ENCODE results near the gene GRK2.

The GRK2 gene

DNA sequence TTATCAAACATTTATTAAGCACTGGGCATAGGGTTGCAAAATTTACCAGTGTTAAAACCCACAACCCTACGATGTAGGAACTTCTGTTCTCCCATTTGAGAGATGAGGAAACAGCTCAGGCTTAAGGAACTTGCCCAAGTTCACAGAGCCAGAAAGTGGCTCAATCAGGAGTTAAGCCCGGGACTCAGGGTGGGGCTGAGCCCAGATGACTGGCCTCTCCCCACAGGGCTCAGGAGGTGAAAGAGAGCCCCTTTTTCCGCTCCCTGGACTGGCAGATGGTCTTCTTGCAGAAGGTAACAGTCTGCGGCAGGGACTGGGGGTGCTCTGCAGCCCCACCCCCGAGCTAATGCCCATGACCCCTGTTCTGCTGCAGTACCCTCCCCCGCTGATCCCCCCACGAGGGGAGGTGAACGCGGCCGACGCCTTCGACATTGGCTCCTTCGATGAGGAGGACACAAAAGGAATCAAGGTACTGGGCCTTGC is 17.2 kb downstream of the GRK2 start:
- DNase-seq (ENCODE audit: low spot score): no peak

DNA sequence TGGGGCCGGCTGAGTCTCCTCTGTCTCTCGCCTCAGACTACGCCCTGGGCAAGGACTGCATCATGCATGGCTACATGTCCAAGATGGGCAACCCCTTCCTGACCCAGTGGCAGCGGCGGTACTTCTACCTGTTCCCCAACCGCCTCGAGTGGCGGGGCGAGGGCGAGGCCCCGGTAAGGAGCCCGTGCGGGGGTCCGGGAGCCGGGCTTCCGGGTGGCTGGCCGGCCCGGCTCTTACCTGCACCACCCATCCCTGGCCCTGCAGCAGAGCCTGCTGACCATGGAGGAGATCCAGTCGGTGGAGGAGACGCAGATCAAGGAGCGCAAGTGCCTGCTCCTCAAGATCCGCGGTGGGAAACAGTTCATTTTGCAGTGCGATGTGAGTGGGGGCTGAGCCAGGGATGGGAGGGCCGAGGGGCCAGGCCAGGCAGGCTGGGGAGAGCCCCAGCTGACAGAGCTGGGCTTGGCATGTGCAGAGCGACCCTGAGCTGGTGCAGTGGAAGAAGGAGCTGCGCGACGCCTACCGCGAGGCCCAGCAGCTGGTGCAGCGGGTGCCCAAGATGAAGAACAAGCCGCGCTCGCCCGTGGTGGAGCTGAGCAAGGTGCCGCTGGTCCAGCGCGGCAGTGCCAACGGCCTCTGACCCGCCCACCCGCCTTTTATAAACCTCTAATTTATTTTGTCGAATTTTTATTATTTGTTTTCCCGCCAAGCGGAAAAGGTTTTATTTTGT is 18.7 kb downstream of the GRK2 start:
- DNase-seq (ENCODE audit: low spot score): no peak

DNA sequence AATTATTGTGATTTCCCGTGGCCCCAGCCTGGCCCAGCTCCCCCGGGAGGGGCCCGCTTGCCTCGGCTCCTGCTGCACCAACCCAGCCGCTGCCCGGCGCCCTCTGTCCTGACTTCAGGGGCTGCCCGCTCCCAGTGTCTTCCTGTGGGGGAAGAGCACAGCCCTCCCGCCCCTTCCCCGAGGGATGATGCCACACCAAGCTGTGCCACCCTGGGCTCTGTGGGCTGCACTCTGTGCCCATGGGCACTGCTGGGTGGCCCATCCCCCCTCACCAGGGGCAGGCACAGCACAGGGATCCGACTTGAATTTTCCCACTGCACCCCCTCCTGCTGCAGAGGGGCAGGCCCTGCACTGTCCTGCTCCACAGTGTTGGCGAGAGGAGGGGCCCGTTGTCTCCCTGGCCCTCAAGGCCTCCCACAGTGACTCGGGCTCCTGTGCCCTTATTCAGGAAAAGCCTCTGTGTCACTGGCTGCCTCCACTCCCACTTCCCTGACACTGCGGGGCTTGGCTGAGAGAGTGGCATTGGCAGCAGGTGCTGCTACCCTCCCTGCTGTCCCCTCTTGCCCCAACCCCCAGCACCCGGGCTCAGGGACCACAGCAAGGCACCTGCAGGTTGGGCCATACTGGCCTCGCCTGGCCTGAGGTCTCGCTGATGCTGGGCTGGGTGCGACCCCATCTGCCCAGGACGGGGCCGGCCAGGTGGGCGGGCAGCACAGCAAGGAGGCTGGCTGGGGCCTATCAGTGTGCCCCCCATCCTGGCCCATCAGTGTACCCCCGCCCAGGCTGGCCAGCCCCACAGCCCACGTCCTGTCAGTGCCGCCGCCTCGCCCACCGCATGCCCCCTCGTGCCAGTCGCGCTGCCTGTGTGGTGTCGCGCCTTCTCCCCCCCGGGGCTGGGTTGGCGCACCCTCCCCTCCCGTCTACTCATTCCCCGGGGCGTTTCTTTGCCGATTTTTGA is 19.5 kb downstream of the GRK2 start:
- no peak for DNase-seq (ENCODE audit: low spot score)

DNA sequence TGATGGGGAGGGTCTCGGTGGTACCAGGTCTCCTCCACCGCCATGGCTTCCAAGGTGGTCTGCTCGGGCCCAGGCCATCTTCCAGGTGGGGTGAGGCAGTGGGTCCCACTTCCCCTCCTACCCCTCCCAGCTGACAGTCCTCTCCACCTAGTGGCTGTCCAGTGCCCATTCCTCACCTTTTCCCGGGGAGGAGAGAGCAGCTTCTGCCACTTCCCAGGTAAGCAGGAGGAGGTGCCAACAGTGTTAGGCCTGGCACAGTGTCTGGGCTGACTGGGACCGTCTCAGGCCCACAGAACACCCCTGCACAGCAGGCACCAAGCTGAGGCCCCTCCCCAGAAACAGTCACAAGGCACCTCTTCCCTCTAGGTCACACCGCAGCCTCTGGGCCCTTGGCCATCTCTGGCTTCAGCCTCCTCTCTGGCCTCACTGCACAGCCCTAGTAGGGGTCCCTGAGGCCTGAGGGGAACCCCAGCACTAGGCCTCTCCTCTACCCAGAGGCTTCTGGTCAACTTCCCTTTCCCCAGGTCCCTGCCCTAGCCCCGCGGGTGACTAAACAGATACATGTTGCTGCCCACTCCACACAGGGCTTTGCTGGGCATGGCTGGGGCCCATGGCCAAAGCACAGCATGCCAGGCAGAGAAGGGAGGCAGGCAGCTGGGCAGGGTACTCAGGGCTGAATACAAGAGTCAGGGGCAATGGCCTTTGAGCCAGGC is 20.5 kb downstream of the GRK2 start:
- no peak for DNase-seq (ENCODE audit: low spot score)

DNA sequence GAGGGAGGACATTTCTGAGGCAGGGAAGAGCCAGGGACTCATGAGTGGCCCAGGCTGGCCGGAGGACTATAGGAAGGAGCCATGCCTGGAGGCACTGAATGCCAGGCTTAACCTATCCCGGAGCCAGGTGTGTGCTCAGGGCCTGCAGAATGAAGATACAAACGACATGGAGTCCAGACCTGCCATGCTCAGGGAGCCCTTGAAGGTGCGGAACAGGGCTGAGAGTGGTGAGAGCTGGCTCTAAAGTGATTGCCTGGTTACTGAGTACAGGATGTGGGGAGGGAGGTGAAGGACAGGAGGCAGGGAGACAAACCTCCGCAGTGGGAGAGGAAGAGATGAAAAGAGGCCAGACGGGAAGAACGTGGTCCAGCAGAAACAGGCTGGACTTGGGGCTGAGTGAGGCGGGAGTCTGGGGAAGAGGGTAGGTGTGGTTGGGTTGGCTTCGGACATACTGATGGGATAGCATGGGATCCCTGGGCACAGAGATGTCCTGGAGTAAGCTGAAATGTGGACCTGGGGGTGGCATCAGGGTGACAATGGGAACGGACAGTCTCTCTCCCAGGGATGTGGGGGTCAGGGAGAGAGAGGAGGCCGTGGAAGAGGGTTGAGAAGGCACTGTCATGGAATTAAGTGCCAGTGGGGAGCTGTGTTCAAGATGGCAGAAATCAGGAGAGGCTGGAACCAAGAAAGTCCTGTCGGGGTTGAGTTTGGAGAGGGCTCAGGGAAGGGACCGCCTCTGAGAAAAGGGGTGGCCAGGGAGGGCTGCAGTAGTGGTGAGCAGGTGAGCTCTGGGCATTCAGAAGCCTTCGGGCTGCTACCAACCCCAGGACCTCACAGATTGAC is 21.3 kb downstream of the GRK2 start:
- no peak for DNase-seq (ENCODE audit: low spot score)

DNA sequence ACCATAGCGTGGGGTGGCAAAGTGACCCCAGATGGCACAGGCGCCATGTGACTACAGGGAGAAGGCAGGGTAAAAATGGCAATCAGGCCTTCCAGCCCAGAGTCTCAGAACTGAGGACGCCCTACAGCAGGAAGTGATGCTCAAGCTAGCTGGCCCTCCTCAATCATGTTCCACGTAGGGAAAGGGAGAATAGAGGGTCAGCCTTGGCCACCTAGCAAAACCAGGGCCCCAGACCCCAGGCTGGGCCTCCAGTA is 21.9 kb downstream of the GRK2 start:
- no peak for DNase-seq (ENCODE audit: low spot score)

DNA sequence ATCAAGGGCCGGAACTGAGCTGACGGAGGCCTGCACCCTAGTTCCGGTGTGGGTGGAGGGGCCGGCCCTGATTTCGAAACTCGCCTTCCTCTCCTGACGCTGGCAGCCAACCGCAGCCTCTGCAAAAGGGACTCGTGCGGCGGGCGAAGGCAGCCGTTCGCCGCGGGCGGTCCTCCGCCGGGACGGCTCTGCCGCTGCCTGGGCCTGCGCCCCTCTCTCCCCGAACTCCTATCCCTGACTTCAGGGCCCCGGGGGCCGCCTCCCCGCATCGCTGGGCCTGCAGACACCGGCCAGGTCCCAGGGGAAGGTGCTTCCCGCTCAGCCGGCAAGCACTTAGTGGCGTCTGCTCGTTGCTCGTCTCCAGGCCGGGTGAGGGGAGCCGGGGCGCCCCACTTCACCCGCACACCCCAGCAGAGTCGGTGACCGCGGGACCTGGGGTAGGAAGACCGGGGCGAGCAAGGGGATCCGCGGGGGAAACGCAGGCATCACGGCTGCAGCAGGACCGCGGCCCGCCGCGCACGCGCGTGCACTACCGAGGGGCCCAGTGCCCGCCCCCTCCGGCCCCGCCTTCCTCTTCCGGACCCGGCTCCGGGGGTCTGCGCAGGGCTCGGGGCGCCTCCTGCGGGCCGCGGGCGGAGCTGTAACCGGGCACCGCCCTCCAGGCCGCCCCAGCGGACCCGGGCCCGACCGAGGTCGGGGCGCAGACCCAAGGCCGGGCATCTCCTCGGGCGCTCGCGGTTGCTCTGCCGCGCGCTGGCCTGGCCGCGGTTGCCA is 22.4 kb downstream of the GRK2 start:
- peak; percentile 90 for DNase-seq (ENCODE audit: low spot score)

DNA sequence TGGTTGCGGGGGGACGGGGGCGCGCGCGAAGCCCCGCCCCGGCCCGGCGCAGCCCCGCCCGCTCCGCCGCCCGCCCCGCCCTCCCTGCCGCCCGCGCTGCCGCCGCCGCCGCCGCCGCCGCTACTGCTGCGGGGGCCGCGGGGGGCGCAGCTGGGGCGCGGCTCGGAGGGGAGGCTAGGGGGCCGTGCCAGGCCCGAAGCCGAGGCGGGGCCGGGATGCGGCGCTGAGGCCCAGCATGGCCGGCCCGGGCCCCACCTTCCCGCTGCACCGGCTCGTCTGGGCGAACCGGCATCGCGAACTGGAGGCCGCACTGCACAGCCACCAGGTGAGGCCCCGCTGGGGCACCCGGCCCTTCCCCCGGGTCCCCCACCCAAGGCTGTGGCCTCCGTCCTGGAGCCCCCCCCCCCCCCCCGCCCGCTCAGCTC is 23.0 kb downstream of the GRK2 start, which contains the start of gene ANKRD13D:
Gene ANKRD13D, plus strand, starts transcription at position 78 of the 425 bp plus-strand sequence. Its CDS starts 158 bp downstream, at position 236.
- peak; percentile 91 for DNase-seq (ENCODE audit: low spot score)

DNA sequence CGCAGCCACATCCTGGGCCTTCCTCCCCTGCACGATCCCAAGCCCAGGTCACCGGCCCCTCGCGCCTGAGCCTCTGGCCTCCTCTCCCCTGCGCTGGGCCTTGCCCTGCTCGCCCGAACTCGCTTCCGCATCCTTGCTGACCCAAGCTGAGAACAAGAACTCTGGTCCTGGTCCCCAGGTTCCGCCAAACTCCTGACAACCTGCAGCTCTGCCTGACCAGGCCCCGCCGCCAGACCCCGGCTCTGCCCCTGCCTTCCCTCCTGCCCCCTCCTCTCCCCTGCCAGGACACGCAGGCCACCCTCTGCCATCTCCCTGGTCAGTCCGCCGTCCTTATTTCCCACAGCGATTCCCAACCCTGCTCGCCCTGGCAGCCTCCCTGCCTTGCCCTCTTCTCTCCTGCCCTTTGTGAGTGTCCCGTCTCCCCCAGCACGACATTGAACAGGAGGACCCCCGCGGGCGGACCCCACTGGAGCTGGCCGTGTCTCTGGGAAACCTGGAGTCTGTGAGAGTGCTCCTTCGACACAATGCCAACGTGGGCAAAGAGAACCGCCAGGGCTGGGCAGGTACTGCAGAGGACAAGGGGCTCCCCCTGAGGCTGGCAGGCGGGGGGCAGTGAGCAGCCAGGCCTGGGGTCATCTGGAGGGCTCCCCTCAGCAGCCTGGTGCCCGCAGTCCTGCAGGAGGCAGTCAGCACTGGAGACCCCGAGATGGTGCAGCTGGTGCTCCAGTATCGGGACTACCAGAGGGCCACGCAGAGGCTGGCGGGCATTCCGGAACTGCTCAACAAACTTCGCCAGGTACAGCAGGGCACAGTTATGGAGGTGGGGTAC is 23.6 kb downstream of the GRK2 start:
- no peak for DNase-seq (ENCODE audit: low spot score)

DNA sequence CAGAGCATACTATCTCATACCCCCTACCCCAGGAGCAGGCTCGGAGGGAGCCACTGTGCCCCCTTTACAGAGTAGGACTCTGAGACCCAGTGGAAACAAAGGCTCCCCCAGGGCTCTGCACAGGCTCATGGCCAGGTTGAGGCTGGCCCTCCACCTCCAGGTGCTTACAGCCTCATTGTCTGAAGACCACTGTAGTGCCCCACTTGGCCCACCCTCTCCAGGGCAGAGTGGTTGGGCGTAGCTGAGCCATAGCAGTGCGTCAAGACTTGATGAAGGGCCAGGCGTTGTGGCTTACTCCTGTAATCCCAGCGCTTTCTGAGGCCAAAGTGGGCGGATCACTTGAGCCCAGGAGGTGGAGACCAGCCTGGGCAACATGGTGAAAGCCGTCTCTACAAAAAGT is 24.5 kb downstream of the GRK2 start:
- no peak for DNase-seq (ENCODE audit: low spot score)

DNA sequence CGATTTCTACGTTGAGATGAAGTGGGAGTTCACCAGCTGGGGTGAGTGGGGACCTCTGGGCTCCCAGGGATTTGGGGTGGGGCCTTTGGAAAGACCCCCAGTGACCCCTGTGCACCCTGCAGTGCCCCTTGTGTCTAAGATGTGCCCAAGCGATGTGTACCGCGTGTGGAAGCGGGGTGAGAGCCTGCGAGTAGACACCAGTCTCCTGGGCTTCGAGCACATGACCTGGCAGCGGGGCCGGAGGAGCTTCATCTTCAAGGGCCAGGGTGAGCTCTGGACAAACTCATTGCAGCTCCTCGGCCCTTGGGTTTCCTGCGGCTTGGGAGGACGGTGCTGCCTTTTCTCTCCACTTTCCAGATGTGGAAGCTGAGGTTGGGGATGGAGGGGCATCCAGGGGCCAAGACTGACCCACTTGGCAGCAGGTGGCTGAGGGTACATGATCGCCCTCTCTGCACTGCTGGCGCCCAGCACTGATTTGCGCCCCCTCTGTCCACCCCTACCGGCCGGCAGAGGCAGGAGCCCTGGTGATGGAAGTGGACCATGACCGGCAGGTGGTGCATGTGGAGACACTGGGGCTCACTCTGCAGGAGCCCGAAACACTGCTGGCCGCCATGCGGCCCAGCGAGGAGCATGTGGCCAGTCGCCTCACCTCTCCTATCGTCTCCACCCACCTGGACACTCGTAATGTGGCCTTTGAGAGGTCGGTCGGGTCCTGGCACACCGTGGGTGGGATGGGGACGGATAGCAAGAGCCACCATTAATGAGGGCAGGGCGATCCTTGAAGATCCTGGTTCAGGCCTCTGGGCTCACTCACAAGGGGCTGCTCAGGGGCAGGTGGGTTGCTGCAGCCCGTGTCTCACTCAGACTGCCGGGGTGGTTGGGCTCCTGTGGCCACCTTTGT is 25.5 kb downstream of the GRK2 start:
- no peak for DNase-seq (ENCODE audit: low spot score)

DNA sequence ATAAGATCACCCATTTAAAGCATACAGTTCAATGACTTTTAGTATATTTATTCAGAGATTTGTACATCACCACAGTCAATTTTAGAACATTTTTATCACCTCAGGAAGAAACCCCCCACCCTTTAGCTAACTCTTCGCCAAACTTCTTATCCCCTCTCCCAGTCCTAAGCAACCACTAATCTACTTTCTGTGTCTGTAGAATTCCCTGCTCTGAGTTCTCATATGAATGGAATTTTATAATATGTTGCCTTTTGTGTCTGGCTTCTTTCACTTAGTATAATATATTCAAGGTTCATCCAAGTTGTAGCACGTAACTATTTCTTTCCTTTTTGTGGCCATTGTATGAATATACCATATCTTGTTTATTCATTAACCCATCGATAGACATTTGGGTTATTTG is 26.4 kb downstream of the GRK2 start:
- no peak for DNase-seq (ENCODE audit: low spot score)

DNA sequence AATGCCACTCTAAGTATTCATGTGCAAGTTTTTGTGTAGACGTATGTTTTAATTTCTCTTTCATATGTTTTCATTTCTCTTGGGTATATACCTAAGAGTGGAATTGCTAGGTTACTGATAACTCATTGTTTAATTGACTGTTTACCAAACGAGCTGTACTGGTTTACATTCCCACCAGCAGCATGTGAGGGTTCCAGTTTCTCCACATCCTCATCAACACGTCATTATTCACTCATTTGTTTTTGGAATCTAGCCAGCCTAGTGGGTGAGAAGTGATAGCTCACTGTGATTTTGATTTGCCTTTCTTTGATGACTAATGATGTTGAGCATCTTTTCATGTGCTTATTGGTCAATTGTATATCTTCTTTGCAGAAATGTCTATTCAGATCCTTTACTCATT is 26.8 kb downstream of the GRK2 start:
- DNase-seq (ENCODE audit: low spot score): no peak

DNA sequence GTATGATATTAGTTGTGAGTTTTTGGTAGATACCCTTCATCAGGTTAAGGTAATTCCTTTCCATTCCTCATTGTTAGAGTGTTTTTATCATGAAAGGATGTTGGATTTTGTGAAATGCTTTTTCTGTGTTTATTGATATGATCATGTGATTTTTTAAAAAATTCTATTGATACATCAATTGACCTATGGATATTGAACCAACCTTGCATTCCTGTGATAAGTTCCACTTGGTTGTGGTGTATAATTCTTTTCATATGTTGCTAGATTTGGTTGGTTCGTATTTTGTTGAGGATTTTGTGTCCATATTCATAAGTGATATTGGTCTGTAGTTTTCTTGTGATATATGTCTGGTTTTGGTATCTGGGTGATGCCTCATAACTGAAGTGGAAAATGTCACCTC is 29.6 kb downstream of the GRK2 start:
- DNase-seq (ENCODE audit: low spot score): no peak

DNA sequence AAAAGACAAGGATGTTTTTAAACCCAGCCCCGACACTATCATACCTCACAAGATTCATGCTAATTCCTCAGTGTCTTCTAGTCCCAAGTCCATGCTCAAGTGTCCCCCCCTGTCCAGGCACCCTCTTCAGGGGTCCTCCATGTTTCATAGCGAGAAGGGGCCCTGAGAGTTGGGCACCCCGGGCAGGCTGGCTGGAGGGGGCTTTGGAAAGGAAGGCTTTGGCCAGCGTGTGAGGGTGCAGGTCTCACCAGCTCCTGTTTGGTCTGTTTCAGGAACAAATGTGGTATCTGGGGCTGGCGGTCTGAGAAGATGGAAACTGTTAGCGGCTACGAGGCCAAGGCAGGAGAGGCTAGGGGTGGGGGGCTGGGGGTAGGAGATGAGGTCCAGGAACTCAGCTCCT is 32.5 kb downstream of the GRK2 start:
- DNase-seq (ENCODE audit: low spot score): no peak

DNA sequence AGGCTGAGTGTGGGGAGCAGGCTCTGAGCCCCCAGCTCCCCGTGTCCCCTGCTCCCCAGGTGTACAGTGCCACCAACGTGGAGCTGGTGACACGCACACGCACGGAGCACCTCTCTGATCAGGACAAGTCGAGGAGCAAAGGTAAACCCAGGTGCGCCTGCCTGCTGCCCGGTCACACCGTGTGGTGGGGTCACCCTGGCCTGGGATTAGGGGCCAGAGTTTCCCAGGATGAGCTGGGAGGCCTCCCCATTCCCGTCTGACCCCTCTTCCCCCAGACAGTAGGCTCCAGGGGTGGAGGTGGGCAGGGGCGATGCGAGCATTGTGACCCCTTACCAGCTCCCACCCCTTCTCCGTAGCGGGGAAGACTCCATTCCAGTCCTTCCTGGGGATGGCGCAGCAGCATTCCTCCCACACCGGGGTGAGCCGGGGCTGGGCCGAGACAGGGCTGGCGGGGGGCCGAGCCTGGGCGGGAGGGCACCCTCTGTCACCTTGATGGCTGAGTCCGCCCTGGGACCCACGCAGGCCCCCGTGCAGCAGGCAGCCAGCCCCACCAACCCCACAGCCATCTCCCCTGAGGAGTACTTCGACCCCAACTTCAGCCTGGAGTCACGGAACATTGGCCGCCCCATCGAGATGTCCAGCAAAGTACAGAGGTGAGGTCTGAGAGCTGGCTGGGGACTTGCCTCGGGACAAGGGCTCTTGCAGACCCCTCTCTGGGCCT is 33.4 kb downstream of the GRK2 start:
- DNase-seq (ENCODE audit: low spot score): no peak

DNA sequence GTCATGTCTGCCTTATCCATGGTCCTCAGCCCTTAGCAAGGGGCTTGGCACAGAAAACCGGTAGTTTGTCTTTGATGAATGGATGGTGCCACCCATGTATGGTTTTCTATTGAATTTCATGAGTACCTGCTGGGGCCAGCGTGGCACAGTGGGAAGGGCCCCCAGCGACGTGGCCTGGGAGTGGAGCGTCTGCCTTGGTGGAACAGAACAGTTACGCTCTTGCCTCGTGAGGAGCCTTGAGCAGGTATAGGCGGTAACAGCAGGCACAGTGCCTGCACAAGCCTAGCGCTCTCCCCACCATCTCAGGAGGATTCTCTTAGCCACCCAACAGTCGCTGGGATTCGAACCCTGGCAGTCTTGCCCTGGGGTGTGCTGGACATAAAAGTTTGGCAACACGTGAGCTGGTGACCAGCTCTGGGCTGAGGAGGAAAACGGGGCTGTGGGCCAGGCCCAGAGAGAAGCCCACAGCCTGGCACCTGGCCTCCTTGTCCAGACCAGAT is 34.0 kb downstream of the GRK2 start:
- no peak for DNase-seq (ENCODE audit: low spot score)

DNA sequence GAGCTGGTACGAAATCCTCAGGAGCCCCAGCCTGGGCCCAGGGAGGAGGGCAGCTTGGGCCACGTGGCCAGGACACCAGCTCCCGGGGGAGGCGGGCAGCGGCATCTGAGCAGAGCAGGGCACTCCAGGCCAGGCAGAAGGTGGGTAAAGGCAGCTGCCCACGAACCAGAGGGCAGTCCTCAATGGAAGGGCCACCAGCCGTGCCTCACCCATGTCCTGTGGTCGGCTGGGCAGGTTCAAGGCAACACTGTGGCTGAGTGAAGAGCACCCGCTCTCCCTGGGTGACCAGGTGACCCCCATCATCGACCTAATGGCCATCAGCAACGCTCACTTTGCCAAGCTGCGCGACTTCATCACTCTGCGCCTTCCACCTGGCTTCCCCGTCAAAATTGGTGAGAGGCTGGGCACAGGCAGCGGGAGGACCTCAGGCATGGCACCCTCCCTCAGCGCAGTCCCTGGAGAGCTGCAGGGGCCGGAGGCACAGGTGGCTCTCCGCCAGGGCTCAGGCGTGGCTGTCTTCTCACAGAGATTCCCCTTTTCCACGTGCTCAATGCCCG is 34.6 kb downstream of the GRK2 start:
- DNase-seq (ENCODE audit: low spot score): no peak
